Left ventricle myocardium inferior (tissue), 1 donor: ENCODE data around the gene ACR. TPM values are rescaled to one million over a fixed set of nuclear protein-coding genes. Genes with fewer than 3 reads are reported as not detected.
"Not testable (repeated sequence)": the region's sequence is repeated elsewhere in the genome, so short reads cannot be mapped to it uniquely, and the experiment has no call there.

Source experiments
- DNase-seq: peaks from one replicate; pipeline ENCODE4 v3.0.0-alpha.2; 2020
- H3K27ac ChIP-seq: fragments of 200-600 bp; replicated peaks from 2 replicates; pipeline ENCODE4 v1.8.0; 2021
- H3K27me3 ChIP-seq: fragments of 200-600 bp; 2 replicates; pipeline ENCODE4 v1.8.0; 2021; ENCODE audit warnings: low read depth
- H3K36me3 ChIP-seq: fragments of 200-600 bp; 2 replicates; pipeline ENCODE4 v1.8.0; 2021
- H3K4me1 ChIP-seq: fragments of 200-600 bp; 2 replicates; pipeline ENCODE4 v1.8.0; 2021
- H3K4me3 ChIP-seq: fragments of 200-600 bp; 2 replicates; pipeline ENCODE4 v1.8.0; 2021; ENCODE audit warnings: mild to moderate bottlenecking, moderate library complexity
- H3K9me3 ChIP-seq: fragments of 200-600 bp; replicated peaks from 2 replicates; pipeline ENCODE4 v1.8.0; 2021
- intact Hi-C: fragments of 100-400 bp; cut with micrococcal nuclease; formaldehyde crosslinking; loops from one replicate; pipeline ENCODE4 v1.11.0; 2022
- total RNA-seq: library from RNA; stranded (reverse); fragmentation: NEBNext Ultra II Directional; extraction: Animal tissue kit (Norgen Biotek cat#: 25700); gene quantifications from one replicate; pipeline ENCODE4 v1.2.1, GENCODE V29; 2021
- donor health status: DM: no; HTN: yes; CAD: no; lungs with severe emphysema.

ACR gene
- total RNA-seq, 1 donor from 2014 or later = 0.30 TPM

DNA sequence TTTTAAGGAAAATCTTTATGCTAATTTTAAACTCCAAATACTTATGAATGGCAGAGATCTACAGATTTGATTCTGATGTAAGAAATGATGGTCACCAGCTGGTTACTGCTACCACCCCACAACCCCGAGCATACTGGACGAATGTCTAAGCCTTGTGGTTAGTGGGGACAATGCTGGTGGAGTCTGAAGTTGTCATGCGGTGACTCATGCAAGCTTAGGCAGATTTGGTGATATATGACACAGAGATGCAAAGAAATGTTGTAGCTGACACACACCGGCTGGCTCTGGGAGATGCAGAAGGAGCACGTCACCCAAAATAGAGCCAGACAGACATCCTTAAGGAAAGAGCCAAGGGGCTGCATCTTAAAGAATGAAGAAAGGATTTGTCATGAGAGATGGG is 48.9 kb downstream of the ACR start:
- H3K27ac ChIP-seq, H3K4me3 ChIP-seq, H3K27me3 ChIP-seq, H3K4me1 ChIP-seq, H3K36me3 ChIP-seq, H3K9me3 ChIP-seq, DNase-seq, intact Hi-C loops: not testable (repeated sequence)

Other genes starting within 250 kb of the ACR start
- 23.4 TPM for gene LMF2, start 230.5 kb upstream of the ACR start, total RNA-seq
- 27.7 TPM for gene NCAPH2, start 230.0 kb upstream of the ACR start, total RNA-seq
- not detected for gene SCO2, start 212.6 kb upstream of the ACR start, total RNA-seq
- 11.6 TPM for gene TYMP, start 208.2 kb upstream of the ACR start, total RNA-seq
- gene KLHDC7B, start 192.3 kb upstream of the ACR start, total RNA-seq = not detected
- gene SYCE3, start 175.3 kb upstream of the ACR start, total RNA-seq = not detected
- gene CPT1B, start 159.8 kb upstream of the ACR start, total RNA-seq = 394 TPM
- gene CHKB, start 155.4 kb upstream of the ACR start, total RNA-seq = 36.0 TPM
- 0.33 TPM for gene MAPK8IP2, start 137.4 kb upstream of the ACR start, total RNA-seq
- 23.5 TPM for gene ARSA, start 110.1 kb upstream of the ACR start, total RNA-seq
- gene SHANK3, start 65.4 kb upstream of the ACR start, total RNA-seq = 23.1 TPM
- gene RABL2B, start 45.4 kb downstream of the ACR start, total RNA-seq = 8.7 TPM